ENCODE data around the gene RNF130.

RNF130 gene, protein sequence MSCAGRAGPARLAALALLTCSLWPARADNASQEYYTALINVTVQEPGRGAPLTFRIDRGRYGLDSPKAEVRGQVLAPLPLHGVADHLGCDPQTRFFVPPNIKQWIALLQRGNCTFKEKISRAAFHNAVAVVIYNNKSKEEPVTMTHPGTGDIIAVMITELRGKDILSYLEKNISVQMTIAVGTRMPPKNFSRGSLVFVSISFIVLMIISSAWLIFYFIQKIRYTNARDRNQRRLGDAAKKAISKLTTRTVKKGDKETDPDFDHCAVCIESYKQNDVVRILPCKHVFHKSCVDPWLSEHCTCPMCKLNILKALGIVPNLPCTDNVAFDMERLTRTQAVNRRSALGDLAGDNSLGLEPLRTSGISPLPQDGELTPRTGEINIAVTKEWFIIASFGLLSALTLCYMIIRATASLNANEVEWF

DNA sequence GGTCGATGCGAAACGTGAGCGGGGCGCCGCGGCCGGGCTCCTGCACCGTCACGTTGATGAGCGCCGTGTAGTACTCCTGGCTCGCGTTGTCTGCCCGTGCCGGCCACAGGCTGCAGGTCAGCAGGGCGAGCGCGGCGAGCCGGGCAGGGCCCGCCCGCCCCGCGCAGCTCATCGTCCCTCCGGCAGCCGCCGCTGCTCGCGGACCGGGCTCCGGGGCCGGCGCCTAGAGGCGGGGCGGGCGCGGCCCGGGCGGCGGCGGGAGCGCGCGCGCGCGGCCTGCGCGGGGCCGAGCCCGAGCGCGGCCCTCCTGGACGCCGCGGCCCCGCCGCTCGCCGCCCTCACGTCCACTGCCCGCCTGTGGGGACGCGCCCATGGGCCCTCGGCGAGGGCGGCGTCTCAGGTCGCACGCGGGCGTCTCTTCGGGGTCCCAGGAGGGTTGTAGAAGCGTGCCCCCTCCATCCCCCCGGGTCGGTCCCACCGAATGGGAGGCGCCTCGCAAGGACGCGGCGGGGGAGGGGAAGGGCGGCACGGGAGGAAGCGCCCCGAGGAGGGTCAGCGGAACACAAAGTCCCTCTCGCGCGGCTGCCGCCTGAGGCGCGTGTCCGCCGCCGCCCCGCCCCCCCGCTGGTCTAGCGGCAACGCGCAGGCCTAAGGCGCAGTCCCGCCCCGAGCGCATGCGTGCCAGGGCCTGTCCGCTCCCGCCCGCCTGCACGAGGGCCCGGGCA lies at the start of gene RNF130:
Gene RNF130, minus strand, starts transcription at position 229 of the 725 bp plus-strand sequence. Its CDS starts 57 bp downstream, at position 172.
- DNase-seq (ENCODE audit: low read depth in 2 of 3, low spot score in 2 of 3) = peak; percentile 69 to 84 (median 75)

DNA sequence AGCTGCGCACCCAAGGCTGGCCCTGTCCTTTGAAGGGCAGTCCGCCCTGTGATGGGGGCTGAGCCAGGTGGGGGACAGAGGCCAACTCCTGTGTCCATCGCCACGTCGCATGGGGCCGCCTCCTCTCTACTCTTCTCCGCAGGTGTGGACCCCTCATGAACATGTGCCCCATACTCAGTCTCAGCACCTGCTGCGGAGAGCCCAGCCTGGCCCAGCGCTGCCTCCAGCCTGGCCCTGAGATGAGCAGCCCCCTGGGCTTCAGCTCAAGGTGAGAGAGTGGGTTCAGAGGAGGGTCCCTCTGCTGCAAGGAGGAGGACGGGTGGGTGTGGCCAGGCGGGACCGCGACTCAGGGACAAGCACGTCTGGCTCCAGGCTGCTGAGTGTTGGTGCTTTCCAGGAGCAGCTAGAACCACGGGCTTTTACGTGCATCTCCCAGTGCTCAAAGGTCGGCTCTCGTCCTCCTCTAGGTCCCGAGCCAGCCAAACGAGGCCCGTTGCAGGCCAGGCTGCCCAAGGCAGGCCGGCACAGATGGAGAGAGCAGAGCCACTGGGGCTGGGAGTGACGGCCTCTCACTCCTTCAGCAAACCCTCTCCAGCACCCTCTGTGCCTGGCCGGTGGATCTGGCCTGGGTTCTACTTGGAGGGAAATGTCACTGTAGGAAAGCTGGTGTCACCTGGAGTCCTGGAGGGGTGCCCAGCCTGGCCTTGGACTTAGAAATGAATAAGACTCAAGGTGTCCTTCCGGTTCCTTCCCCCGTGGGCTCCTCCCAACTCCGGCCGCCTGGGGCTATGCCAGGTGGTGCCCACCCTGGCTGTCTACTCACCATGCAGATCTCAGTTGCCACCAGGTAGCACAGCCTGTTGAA lies 48.9 kb upstream of the RNF130 start:
- no peak for DNase-seq (ENCODE audit: low read depth in 2 of 3, low spot score in 2 of 3)

DNA sequence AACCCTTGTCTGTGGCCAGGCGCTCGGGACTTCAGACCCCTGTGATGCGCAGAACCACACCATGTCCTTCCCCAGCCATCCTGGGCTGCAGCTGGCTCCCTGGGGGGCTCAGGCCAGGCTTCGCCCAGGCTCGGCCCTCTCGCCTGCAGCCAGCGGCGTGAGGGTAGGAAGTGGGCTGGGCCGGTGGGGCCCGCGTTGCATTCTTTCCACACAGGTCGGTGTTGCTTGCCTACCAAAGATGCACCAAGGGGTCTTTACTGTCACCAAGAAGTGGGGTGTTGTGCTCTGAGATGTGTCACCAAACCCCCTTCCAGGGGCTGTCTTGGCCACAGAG lies 48.3 kb upstream of the RNF130 start:
- no peak for DNase-seq (ENCODE audit: low read depth in 2 of 3, low spot score in 2 of 3)

DNA sequence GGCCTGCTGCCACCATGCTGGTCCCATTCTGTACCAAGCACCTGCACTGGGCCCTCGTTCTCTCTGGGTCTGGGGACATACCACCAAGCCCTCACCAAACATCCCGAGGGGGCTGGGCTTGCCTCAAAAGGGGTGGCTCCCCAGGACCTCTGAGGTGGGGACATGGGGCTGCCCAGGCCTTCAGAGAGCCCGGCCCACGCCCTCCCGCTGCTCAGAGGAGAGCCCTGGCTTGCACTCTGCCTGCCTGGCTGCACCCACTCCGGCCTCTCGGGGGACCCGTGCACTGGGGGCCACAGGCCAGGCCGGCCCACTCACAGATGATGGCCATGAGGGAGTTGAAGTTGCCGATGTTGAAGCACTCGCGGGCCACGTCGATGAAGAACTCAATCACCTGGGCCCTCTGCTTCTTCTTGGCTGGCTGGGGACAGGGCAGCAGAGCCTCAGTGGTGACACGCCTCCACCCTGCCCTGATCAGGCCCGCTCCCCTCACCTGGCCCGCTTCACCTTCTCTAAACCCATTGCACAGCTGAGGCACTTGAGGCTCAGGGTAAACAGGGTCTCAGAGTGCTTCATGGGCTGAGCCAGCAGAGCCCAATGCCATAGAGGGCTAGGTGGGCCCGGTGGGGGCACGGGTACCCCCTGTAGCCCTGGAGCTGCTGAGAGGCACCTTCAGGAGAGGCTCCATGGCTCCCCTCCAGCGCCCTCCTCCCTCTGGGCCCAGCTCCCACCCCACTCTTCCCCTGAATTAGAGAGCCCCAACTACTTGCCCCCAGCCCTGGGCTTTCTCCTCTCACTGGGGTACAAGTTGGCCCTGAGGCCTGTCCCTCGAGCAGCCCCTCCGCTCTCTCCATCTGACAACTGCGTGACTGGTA lies 47.7 kb upstream of the RNF130 start:
- DNase-seq (ENCODE audit: low read depth in 2 of 3, low spot score in 2 of 3) = no peak

DNA sequence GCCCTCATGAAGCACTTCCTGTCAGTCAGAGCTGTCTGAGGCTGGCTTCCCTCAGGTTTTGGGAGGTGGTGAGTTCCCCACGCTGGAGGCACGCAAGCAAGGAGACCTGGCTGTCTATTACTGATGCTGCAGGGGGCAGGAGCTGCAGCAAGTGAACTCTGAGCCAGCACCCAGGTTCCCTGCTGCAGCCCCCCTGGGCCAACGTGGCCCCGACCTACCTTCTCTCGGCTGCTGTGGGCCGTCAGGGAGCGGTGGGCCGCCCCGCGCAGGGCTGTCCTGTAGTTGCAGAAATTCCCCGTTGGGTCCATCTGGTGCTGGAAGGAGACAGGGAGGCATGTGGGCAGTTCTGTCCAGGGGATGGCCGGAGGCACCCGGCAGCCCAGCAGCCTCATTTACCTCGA lies 46.8 kb upstream of the RNF130 start:
- DNase-seq (ENCODE audit: low read depth in 2 of 3, low spot score in 2 of 3) = no peak

DNA sequence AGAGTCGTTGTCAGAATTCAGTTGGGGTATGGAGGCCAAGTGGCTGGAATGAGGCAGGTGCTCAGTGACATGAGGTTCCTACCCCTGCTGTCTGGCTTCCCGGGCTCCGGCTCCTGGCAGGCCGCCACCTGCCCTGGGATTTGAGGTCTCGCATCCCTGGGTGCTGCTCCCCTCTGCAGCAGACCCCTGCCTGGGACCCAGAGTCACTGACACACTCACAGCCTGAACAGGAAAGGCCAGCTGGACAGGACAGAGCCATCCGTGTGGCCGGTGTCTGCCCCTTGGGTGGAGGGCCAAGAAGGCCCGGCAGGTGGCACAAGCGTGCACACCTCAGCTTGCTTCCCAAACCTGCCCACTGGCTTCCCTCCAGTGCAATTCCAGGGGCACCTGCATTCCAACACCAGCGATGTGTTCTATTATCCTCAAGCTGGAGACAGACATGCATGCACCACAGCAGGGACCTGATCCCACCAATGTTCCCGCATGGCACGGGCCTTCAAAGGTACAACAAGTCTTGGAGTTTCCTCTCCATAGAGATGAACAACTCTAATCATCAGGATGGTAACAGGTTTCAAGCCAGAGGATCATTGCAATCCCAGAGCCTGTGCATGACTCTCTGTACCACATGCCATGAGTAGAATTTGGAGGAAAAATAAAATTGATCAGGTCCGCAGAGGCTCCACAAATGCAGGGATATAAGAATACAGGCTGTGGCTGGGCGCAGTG lies 45.6 kb upstream of the RNF130 start:
- DNase-seq (ENCODE audit: low read depth in 2 of 3, low spot score in 2 of 3) = no peak

DNA sequence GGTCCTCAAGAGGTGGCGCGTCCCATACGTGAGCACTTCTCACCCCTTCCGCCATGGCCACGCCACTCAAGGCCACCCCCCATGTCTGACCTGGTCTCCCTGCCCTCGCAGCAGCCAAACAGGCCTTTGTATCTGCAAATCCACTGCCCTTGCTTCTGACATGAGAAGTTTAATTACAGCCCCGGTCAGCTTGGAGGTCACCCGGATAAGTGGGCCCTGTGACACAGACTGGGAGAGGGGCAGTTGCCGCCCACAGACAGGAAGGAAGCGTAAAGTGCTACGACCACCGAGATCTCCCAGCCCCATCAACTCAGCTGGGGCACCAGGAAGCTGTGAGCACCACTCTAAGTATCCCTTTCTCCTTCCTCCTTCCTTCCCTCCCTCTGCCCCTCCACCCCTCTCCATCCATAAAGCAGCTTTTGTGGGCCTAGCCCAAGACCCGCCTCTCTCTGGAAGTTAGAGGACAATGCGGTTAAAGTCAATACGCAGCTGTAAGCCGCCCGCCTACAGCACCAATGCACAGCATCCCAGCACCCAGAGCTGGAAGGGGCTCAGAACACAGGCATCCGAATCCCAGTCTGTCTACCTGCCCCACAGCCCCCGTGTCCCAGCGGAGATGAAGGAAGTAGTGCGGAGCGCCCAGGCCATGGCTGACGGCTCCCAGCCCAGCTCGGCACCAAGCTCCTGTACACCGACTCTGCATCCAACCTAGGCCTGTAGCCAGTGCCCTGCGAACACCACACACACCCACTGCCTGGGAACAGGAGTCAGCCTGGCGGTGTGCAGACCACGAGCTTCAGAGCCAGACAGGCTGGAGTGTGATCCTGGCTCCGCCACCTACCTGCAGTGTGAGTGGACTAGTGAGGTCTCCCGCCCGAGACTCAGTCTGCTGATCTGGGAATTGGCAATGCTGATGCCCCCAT lies 44.8 kb upstream of the RNF130 start:
- no peak for DNase-seq (ENCODE audit: low read depth in 2 of 3, low spot score in 2 of 3)

DNA sequence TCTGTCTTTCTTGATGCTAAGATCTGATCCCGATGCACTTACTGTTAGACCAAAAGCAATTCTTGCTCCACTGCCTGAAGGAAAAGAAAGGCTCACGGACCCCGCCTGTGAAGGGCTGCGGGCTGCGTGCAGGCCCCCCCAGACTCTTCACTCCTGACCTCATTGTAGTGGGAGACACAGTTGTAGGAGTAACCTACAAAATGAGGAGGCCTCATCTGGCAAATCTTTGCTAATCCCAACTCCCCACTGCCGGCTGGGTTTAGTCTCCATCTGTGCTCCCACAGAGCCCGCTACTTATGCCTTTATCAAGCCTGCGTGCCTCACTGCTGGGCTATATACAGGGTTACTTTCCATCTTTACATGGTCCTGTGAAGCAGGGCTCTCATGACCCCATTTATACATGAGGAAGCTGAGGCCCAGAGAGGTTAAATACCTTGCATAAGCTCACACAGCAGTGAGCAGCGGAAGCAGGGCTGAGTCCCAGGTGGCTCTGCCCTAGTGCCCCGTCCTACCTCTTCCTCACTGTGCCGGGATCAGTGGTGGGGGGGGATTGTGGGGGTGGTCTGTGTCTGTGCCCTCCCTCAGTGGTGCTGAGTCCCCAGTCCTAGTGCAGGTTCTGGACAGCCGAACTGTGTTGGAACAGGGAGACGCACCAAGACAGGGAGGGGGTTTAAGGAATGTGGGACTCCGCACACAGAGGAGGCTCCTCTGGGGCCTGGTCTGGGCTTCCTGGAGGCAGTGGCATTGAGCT lies 43.9 kb upstream of the RNF130 start:
- DNase-seq (ENCODE audit: low read depth in 2 of 3, low spot score in 2 of 3) = no peak

DNA sequence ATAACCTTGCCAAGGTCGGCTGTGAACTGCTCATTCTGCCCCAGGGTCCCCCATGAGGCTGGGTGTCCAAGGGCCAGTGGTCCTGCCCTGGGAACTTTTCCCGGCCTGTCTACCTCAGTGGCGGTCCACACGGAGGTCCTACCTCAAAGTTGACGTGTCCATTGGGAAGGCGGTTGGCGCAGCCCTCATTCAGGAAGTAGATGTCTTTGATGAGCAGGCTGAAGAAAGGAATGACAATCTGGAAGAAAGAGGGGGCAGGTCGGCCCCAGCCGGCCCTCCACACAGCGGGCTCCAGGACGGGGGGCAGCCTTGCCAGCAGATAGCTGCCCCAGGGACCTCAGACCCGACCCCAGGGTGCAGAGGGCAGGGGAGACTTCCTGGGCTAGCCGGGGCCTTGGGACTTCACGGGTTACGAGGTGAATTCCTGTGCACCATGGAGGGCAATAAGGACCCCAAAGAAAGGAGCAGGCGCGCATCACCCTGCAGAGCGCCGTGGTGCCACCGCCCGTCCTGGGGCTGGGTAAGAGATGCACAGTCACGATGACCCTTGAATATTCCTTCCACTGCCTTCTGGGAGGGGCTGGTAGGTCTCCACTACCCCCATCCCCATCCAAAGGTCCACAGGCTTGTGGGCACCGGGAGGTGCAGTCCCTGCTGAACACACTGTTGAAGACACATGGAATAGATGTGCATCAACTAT lies 42.9 kb upstream of the RNF130 start:
- no peak for DNase-seq (ENCODE audit: low read depth in 2 of 3, low spot score in 2 of 3)

DNA sequence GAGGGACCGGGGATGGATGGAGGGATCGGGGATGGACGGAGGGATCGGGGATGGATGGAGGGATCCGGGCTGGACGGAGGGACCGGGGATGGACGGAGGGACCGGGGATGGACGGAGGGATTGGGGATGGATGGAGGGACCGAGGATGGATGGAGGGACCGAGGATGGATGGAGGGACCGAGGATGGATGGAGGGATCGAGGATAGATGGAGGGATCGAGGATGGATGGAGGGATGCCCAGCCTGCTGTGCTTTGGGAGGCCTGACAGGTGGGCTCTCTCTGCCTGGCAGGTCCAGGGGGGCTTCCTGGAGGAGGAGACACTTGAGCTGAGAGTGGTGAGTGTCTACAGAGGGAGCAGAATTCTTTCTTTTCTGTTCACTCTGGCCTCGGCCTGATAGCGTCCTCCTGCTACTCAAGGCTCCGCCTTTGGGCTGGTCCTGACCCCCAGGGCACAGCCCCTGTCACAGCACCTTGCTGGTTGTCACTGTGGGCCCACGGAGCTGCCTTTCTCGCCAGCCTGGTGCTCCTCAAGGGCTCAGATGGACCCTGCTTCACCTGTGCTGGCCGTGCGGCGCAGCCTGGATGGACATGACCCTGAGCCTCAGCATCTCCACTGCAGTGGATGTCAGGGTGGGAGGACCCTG lies 42.2 kb upstream of the RNF130 start:
- DNase-seq (ENCODE audit: low read depth in 2 of 3, low spot score in 2 of 3) = no peak

DNA sequence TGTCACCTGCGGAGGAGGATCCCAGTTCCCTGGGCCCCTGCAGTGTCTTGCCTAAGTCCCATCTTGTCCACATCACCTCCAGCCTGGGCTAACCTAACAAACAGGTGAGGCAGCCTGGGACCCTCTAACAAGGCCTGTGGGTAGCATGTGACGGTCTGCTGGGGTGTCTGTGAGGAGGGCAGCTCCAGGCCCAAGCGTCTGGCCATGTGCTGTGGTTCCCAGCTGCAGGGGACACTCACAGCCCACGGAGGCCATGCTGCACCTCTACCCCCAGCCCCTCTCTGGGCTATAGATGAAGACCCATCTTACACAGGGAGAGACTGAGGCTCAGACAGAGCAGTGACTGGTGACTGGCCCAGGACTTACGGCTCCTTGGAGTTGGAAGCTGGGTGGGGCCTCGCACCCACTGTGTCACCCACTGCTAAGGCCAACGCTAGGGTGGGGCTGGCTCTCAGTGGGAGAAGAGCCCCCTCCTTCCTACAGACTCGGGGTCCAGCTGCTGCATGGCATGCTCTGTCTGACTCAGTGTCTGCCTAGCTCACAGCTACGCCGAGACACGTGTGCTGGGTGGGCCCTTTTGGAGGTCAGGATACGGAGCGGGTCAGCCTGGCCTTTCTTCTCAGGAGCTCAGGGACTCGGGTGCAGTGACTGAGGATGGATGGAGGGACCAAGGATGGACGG lies 40.8 kb upstream of the RNF130 start:
- DNase-seq (ENCODE audit: low read depth in 2 of 3, low spot score in 2 of 3) = no peak

DNA sequence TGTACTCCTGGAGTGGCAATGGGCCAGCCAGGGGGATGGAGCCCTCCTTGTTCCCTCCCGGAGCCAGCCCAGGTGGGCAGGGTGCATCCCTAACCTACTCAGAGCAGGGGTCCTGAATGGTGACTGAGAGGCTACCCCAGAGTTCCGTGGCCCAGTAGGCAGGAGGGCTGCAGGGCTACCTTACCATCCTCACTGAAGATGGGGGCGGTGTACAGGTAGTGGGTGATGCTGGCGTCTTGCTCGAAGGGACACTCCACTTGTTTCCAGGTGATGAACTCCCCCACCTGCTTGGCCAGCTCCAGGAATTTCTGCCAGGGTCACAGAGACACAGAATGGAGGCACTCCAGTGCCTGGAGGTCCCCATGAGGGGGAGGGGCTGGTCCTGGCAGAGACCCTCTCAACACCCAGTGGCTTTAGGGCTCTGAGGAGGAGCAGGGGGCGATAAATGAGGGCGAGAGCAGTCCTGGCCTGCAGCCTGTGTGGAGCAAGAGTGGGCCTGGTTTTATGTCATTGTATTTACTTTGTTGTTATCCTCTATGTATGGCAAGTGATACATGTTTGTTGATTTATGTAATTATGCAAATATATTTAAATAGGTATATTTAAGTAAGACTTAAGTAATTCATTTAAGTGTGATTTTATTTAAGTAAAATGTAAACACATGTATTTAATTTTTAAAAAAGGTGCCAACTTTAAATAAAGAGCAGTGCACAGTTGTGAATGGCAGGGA lies 39.9 kb upstream of the RNF130 start:
- no peak for DNase-seq (ENCODE audit: low read depth in 2 of 3, low spot score in 2 of 3)

DNA sequence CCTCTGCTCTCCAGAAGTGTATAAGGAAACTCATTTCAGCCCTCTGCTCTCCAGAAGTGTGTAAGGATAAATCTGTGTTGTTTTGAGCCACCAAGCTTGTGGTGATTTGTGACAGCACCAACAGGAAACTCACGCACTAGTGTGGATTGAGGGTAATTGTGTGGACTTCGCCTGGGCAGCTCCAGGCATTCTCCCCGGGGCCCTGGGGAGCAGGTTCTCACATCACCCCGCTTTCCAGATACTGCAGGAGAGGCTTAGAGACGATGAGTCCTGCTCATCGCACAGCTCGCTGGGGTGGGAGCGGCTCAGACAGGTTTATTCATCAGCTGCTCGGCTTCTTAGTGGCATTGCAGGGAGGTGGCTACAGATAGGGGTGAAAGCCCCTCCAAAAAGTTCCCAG lies 38.4 kb upstream of the RNF130 start:
- DNase-seq (ENCODE audit: low read depth in 2 of 3, low spot score in 2 of 3) = no peak

DNA sequence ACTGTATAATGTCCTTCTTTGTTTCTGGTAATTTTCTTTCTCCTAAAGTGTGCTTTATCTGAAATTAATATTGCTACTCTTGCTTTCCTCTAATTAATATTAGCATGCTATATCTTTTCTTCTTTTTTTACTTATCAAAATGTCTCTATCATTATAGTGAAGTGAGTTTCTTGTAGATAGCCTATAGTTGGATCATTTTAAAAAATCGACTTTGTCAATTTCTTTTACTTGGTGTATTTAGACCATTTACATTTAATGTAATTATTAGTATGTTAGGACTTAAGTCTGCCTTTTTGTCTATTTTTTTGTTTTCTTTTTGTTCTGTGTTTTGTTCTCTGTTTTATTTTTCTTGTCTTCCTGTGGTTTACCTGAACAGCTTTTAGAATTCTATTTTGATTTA lies 35.4 kb upstream of the RNF130 start:
- no peak for DNase-seq (ENCODE audit: low read depth in 2 of 3, low spot score in 2 of 3)

DNA sequence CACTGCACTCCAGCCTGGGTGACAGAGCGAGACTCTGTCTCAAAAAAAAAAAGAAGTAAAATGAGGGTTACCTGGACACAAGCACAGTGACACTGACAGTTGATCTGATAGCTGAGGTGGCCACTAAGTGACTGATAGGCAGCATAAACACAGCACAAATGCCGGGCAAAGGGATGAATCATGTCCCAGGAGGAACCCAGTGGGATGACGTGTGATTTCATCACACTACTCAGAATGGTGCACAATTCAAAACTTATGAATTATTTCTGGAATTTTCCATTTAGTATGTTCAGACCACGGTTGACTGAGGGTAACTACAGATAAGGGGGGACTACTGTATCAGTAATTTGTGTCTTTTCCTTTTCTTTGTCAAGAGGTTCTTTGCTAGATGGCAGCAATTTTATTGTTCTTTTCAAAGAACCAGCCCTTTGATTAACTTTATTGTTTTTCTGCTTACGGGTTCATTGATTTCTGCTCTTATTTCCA lies 34.3 kb upstream of the RNF130 start:
- DNase-seq (ENCODE audit: low read depth in 2 of 3, low spot score in 2 of 3) = no peak

DNA sequence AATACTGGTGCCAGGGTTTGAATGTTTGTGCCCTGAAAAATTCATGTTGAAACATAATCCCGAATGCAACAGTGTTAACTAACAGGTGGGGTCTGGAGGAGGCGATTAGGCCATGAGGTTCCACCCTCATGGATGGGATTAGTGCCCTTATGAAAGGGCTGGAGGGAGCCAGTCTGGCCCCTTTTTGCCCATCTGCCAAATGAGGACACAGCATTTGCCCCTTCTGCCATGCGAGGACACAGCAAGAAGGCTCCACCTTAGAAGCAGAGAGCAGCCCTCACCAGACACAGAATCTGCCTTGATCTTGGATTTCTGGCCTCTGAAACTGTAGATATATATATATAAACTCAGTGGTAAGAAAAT lies 32.6 kb upstream of the RNF130 start:
- DNase-seq (ENCODE audit: low read depth in 2 of 3, low spot score in 2 of 3) = no peak

Data from activated CD8-positive, alpha-beta memory T cell treated with anti-CD3 and anti-CD28 coated beads for 48 hours (primary cell).